ENCODE data around the gene AHRR.
A peak's percentile ranks its signal among the peaks of the same experiment; 100 is the strongest.

The AHRR gene

DNA sequence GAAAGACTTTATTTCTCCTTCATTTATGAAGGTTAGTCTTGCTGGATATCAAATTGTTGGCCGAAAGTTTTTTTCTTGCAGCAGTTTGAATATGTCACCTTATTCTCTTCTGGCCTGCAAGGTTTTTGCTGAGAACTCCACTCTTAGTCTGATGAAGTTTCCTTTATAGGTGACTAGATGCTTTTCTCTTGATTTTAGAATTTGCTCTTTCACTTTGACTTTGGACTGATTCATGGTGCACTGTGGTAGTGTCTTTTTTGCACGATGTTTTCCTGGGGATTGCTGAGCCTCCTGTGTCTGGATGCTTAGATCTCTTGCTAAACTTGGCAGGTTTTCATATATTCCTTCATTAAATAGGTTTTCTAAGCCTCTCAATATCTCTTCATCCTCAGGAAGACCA, 12.4 kb downstream of the AHRR start:
- peak overlapping the region; percentile 35; the same call in 1 of the 2 replicates for H3K4me3 ChIP-seq (ENCODE audit: low read depth, low read length)
- no peak for DNase-seq (ENCODE audit: low read depth)
- TF ChIP-seq CTCF (IDR thresholded peaks at IDR 0.05; ENCODE audit: low read depth, low read length, missing control alignments): no peak

DNA sequence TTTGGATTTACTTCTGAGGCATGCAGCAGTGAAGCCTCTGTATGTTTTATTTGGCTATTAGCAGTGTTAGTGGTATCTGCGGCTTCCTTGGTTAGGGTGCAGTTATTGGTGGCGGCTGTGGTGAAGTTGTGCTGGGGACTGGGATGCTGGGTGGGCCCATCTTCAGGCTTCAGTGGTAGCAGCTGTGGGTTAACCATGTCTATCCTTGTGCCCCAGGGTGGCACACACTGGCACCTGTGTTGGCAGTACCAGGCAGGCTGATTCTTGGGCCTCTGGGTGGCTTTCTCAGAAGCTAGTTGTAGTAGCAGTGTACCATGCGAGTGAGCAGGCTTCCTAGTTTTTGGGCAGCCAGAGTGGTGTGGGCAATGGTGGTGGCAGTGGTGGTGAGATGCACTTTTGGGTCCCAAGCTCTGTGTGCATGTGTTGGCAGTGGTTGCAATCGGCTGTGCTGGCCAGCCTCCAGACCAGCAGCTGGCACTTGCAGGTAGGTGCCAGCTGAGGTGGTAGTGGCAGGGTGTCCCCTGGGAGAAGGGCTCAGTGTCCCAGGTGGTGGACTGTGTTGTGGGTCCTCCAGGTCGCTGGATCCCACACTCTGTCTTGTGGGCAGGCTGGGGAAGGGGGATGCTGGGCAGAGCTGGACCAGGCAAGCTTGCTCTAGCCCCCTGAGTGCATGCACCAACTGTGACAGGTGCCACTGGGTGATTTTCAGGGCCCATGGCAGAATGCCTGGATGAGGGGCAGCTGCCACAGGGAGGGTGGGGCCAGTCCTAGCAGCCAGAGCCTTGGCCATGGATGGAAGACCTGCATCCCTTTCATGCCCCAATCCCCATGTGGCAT, 13.6 kb downstream of the AHRR start:
- DNase-seq (ENCODE audit: low read depth): no peak
- H3K4me3 ChIP-seq (ENCODE audit: low read depth, low read length): no peak overlapping the region
- TF ChIP-seq CTCF (IDR thresholded peaks at IDR 0.05; ENCODE audit: low read depth, low read length, missing control alignments): no peak

DNA sequence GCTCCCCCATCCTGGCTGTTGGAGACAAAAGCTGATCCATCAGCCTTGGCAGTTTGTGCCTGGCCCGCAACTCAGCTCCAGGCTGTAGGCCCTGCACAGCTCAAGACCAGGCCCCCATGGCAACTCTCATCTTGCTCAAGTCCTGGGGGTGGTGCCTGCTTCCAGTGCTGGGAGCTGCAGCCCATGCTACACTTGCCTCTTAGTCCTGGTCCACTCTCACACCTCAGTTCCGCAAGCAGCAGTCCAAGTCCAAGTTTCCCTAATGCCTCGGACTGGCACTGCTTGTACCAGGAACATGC, 14.2 kb downstream of the AHRR start:
- DNase-seq (ENCODE audit: low read depth): no peak
- no peak overlapping the region for H3K4me3 ChIP-seq (ENCODE audit: low read depth, low read length)
- TF ChIP-seq CTCF (IDR thresholded peaks at IDR 0.05; ENCODE audit: low read depth, low read length, missing control alignments): no peak

- TF ChIP-seq CTCF (IDR thresholded peaks at IDR 0.05; ENCODE audit: low read depth, low read length, missing control alignments): no peak
- H3K4me3 ChIP-seq (ENCODE audit: low read depth, low read length): no peak overlapping the region
- DNase-seq (ENCODE audit: low read depth): no peak
Measured at GRCh38 chr5:337563-338130, 16.1 kb downstream of the AHRR start.

- TF ChIP-seq CTCF (IDR thresholded peaks at IDR 0.05; ENCODE audit: low read depth, low read length, missing control alignments): no peak
- no peak for DNase-seq (ENCODE audit: low read depth)
- no peak overlapping the region for H3K4me3 ChIP-seq (ENCODE audit: low read depth, low read length)
Measured at GRCh38 chr5:342501-343460, 21.3 kb downstream of the AHRR start.

DNA sequence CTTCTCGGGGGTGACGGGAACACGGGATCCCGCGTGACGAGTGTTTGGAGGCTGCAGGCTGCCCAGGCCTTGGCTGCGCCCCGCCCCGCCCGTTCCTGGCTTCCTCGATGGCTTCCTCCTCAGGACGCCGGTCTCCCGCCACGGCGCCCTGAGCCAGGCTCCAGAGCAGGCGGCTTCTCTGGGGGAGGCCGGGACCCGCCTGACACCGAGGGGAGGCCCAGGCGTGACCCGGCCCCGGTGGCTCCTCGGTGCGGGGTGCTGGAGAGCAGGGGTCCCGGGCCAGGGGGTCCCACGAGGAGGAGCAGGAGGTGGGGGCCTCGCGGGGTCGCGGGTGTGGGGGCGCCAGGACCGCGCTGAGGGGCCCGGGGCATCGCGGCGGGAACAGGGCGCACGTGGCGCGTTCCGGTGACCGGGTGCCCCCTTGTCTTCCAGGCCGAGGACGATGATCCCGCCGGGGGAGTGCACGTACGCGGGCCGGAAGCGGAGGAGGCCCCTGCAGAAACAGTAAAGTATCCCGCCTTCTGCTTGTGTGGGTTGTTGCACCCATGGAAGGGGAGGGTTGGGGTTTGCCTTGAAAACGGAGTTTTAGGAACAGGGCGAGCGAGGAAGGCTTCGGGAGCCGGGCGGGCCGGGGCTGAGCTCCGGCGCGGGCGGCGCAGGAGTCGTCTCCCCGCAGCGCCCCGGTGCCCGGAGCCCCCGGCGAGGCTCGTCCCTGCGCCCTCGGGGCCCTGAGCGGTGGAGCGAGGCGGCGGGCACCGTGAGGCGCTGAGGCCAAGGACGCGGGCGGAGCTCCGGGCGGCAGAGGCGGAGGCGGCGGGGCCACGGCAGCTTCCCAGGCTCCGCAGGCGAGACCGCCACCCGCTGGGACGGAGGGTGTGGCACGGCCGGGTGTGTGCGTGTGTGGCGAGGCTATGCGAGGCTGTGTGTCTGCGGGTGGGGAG, 22.2 kb downstream of the AHRR start:
- TF ChIP-seq CTCF (IDR thresholded peaks at IDR 0.05; ENCODE audit: low read depth, low read length, missing control alignments): no peak
- DNase-seq (ENCODE audit: low read depth): no peak
- H3K4me3 ChIP-seq (ENCODE audit: low read depth, low read length): peak overlapping the region; percentile 38
